Heart right ventricle (tissue), 16 donors: ENCODE measurements around the gene CITED2. TPM values are rescaled to one million over a fixed set of nuclear protein-coding genes. Genes with fewer than 3 reads are reported as not detected.
A peak's percentile ranks its signal among the peaks of the same experiment; 100 is the strongest.

Source experiments
- ATAC-seq, 8 donors: fragments of 200-7000 bp; cut with Tn5 transposase; one replicate each; pipeline ENCODE4 v1.9.1; 2020; ENCODE audit warnings: mild to moderate bottlenecking in 8 of 8, moderate library complexity in 8 of 8, moderate number of reproducible peaks in 1 of 8
- DNase-seq, 2 donors: peaks; one replicate each; pipeline ENCODE4 v3.0.0-alpha.2; 2020
- H3K27ac ChIP-seq, 10 donors: fragments of 200-600 bp; sonication (generic) in 2 of 10; one replicate each; pipeline versions ENCODE4 v1.5.0 to v1.8.0; 2020 to 2022; ENCODE audit warnings: mild to moderate bottlenecking in 3 of 10
- H3K27me3 ChIP-seq, 7 donors: fragments of 200-600 bp; one replicate each; pipeline ENCODE4 v1.8.0; 2021 to 2022; ENCODE audit warnings: mild to moderate bottlenecking in 2 of 7
- H3K36me3 ChIP-seq, 9 donors: fragments of 200-600 bp; sonication (generic) in 1 of 9; one replicate each; pipeline versions ENCODE4 v1.5.0 to v1.8.0; 2020 to 2022; ENCODE audit warnings: mild to moderate bottlenecking in 2 of 9
- H3K4me1 ChIP-seq, 9 donors: fragments of 200-600 bp; sonication (generic) in 1 of 9; one replicate each; pipeline versions ENCODE4 v1.5.0 to v1.8.0; 2020 to 2022; ENCODE audit warnings: mild to moderate bottlenecking in 4 of 9
- H3K4me3 ChIP-seq, 10 donors: fragments of 200-600 bp; sonication (generic) in 2 of 10; one replicate each; pipeline versions ENCODE4 v1.5.0 to v1.8.0; 2020 to 2022; ENCODE audit warnings: mild to moderate bottlenecking in 7 of 10, moderate library complexity in 2 of 10
- H3K9me3 ChIP-seq, 11 donors: fragments of 200-600 bp in 10 of 11; sonication (generic) in 2 of 11; one replicate each; pipeline versions ENCODE4 v1.5.0 to v1.8.0; 2013 to 2022; ENCODE audit warnings: mild to moderate bottlenecking in 2 of 11, control low read depth in 1 of 11, moderate library complexity in 1 of 11
- CTCF ChIP-seq, 9 donors: fragments of 200-600 bp; sonication (generic) in 2 of 9; IDR thresholded peaks; one replicate each; pipeline versions ENCODE4 v1.5.0 to v1.8.0; 2021 to 2022; ENCODE audit warnings: antibody characterized with exemption in 9 of 9, mild to moderate bottlenecking in 5 of 9, moderate library complexity in 1 of 9
- whole genome bisulfite sequencing, 2 donors: extraction: QIAGEN DNeasy Blood & Tissue Kit; methylation state at CpG; one replicate each; pipeline ENCODE4 v1.1.7; 2013; ENCODE audit warnings: inconsistent platforms in 1 of 2; 5-methylcytosine and 5-hydroxymethylcytosine counted together
- intact Hi-C, 10 donors: fragments of 100-400 bp; cut with DNase I; formaldehyde crosslinking; loops; one replicate each; pipeline versions ENCODE4 v1.11.1 to v1.14.2; 2022
- polyA plus RNA-seq, 2 donors: library from polyadenylated mRNA; stranded (reverse); fragments of 200-250 nt; gene quantifications; one replicate each; pipeline ENCODE4 v1.2.3, GENCODE V29; 2013
- total RNA-seq, 10 donors: library from RNA; stranded (reverse); fragmentation: NEBNext Ultra II Directional in 3 of 10; extraction: Animal tissue kit (Norgen Biotek cat#: 25700) in 3 of 10; gene quantifications; one replicate each; pipeline versions ENCODE4 v1.2.1 to v1.2.4, GENCODE V29; 2021 to 2023
- donor health status: Arrhythmogenic right ventricular cardiomyopathy.
- donor health status: ischemic (EF 13 %, LVEDD 7.1; RV severe dilation, severe dysfunction).
- donor health status: healthy with polysubstance abuse.
- donor health status: DM: no; HTN: yes; CAD: no.
- donor health status: DM: no; HTN: no; CAD: no.
- donor health status: ischemic (EF 25% LVEDD 6.9; RV normal size, moderate dysfunction).
- donor health status: ischemic (EF 25% LVEDD 5.7; RV mildly dilated, moderate dysfunction).
- donor health status: healthy.
- donor health status: DM: yes; HTN: yes; CAD: no.
- donor health status: Ischemic cardiomyopathy.
- donor health status: ischemic (EF 35%, LVEDD 5.7; RV mildly dilated, moderate dysfunction).
- donor health status: nonischemic (EF 11% LVEDD 7.7; RV severe dilation, severe dysfunction).
- donor health status: DM: yes; HTN: yes; CAD: no.
- donor health status: PGD.
- donor health status: ischemic (EF 29% LVEDD 5.4; RV normal size, mild dysfunction).
- donor health status: nonischemic (EF 23%, LVEDD 6.1; RV moderate dilation, normal function).

Gene CITED2
- total and polyA plus RNA-seq, 12 donors: 9.9 to 215 (median 148) TPM

GRCh38 chr6:139373928-139374356, 506 bp downstream of the CITED2 start:
- intact Hi-C loops: loop anchor here in 9 of 10 donors (2.0 to 10.0 kb wide), 24 partner anchors 137 to 1551 kb away; no protein-coding TSS in a partner anchor

GRCh38 chr6:139373154-139373927, 1.1 kb downstream of the CITED2 start:
- Histone ChIP-seq H3K9me3 (no peaks in the 10 kb centered on the region), H3K27ac (peak overlapping the region; percentile 90 to 100 (median 98)), H3K4me3 (peak overlapping the region; percentile 69 to 97 (median 92)), H3K27me3 (no peaks in the 10 kb centered on the region), H3K36me3 (peaks cover 0 to 26% (median 0%) of the 10 kb centered on the region in 9 donors), H3K4me1 (peaks cover 0 to 53% (median 46%) of the 10 kb centered on the region in 9 donors)
- WGBS, 2 donors: 0% methylated on average over 51 to 57 of the region's 57 CpGs
- ATAC-seq (peak; percentile 0 to 31 (median 8)), DNase-seq (peak; percentile 50 to 71)
- intact Hi-C loops: loop anchor here in 9 of 10 donors (5.0 to 10.0 kb wide), 22 partner anchors 141 to 1551 kb away; no protein-coding TSS in a partner anchor
- peak in 5 of 9 donors; percentile 21 to 46 (median 36) for TF ChIP-seq CTCF (IDR thresholded peaks at IDR 0.05)

More at GRCh38 chr6:139373928-139374356, 506 bp downstream of the CITED2 start:
- H3K27ac ChIP-seq: peak overlapping the region; percentile 90 to 100 (median 98)
- peak overlapping the region; percentile 69 to 97 (median 92) for H3K4me3 ChIP-seq
- H3K36me3 ChIP-seq: peaks cover 0 to 26% (median 0%) of the 10 kb centered on the region in 9 donors
- DNase-seq: no peak
- H3K9me3 ChIP-seq: no peaks in the 10 kb centered on the region
- H3K27me3 ChIP-seq: no peaks in the 10 kb centered on the region
- TF ChIP-seq CTCF (IDR thresholded peaks at IDR 0.05): no peak
- H3K4me1 ChIP-seq: peaks cover 0 to 47% (median 40%) of the 10 kb centered on the region in 9 donors
- 0% methylated on average over 25 of the region's 25 CpGs for WGBS, 2 donors
- ATAC-seq: peak in 6 of 8 donors; percentile 14 to 46 (median 35)

GRCh38 chr6:139372326-139373153, 1.9 kb downstream of the CITED2 start:
- 2% methylated on average over 14 of the region's 14 CpGs for WGBS, 2 donors
- peaks cover 0 to 26% (median 0%) of the 10 kb centered on the region in 9 donors for H3K36me3 ChIP-seq
- no peaks in the 10 kb centered on the region for H3K27me3 ChIP-seq
- intact Hi-C loops: loop anchor here in 9 of 10 donors (5.0 to 10.0 kb wide), 22 partner anchors 142 to 1552 kb away; no protein-coding TSS in a partner anchor
- no peak for ATAC-seq
- TF ChIP-seq CTCF (IDR thresholded peaks at IDR 0.05): no peak
- peak overlapping the region; percentile 69 to 97 (median 92) for H3K4me3 ChIP-seq
- H3K4me1 ChIP-seq: peaks cover 0 to 61% (median 52%) of the 10 kb centered on the region in 9 donors
- DNase-seq: no peak
- no peaks in the 10 kb centered on the region for H3K9me3 ChIP-seq
- peak overlapping the region; percentile 90 to 100 (median 98) for H3K27ac ChIP-seq
